Measurements from ENCODE around the gene NEUROG1. TPM values are rescaled to one million over a fixed set of nuclear protein-coding genes. Genes with fewer than 3 reads are reported as not detected.
"Not testable (repeated sequence)": the region's sequence is repeated elsewhere in the genome, so short reads cannot be mapped to it uniquely, and the experiment has no call there.

NEUROG1 gene
- total RNA-seq, 1 donor from 2014 or later: not detected

DNA sequence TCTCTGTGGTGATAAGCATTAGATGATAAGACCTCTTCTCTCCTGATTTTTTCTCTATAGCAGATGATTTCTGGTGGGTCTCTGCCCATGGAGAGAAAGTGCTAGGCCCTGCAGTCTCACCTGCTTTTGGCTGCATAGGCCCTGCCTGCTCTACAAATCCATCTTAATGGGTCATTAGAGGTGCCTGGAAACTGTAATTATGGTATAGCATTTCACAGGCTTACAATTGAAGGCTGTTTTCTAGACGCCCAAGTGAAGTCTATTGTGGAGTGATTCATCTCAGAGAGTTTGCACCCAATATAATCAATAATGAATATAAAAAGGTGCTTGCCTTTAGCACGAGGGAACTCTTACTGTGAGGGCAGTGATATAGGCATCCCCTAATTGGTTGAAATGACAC lies 33.8 kb downstream of the NEUROG1 start:
- no peak for DNase-seq (ENCODE audit: low spot score in 2 of 2)
- H3K9me3 ChIP-seq: no peaks in the 10 kb centered on the region
- no peaks in the 10 kb centered on the region for H3K27me3 ChIP-seq
- H3K27ac ChIP-seq: no peak overlapping the region
- H3K4me3 ChIP-seq: no peak overlapping the region
- H3K4me1 ChIP-seq: no peaks in the 10 kb centered on the region
- intact Hi-C loops (cut with DNase I): no loop called here
- no peaks in the 10 kb centered on the region for H3K36me3 ChIP-seq
- TF ChIP-seq, protein P1, sequence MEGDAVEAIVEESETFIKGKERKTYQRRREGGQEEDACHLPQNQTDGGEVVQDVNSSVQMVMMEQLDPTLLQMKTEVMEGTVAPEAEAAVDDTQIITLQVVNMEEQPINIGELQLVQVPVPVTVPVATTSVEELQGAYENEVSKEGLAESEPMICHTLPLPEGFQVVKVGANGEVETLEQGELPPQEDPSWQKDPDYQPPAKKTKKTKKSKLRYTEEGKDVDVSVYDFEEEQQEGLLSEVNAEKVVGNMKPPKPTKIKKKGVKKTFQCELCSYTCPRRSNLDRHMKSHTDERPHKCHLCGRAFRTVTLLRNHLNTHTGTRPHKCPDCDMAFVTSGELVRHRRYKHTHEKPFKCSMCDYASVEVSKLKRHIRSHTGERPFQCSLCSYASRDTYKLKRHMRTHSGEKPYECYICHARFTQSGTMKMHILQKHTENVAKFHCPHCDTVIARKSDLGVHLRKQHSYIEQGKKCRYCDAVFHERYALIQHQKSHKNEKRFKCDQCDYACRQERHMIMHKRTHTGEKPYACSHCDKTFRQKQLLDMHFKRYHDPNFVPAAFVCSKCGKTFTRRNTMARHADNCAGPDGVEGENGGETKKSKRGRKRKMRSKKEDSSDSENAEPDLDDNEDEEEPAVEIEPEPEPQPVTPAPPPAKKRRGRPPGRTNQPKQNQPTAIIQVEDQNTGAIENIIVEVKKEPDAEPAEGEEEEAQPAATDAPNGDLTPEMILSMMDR (IDR thresholded peaks at IDR 0.05): no peak

DNA sequence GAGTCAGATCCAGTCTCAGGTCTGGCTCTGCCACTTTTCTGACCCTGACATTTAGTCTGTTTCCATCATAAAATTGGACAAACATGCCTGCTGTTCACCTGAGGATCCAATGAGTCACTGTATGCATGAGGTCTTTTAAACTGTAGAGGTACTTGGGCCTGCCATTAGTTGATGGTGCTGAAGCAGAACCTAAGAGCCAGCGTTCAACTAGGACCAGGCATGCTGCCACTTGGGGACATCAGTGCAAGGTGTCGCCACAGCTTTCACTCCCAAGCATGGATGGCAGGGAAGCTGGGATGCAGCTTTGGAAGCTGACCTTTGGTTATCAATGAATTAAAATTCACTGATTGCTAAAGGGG lies 37.1 kb downstream of the NEUROG1 start:
- H3K4me1 ChIP-seq: peaks cover 0 to 6% of the 10 kb centered on the region in 2 donors
- no peaks in the 10 kb centered on the region for H3K9me3 ChIP-seq
- DNase-seq (ENCODE audit: low spot score in 2 of 2): no peak
- H3K4me3 ChIP-seq: no peak overlapping the region
- no peaks in the 10 kb centered on the region for H3K36me3 ChIP-seq
- no peaks in the 10 kb centered on the region for H3K27me3 ChIP-seq
- no peak overlapping the region for H3K27ac ChIP-seq
- TF ChIP-seq, protein P1 (IDR thresholded peaks at IDR 0.05): no peak
- intact Hi-C loops (cut with DNase I): loop anchor here (10.0 kb wide), 1 partner anchor 254 kb away; no protein-coding TSS in a partner anchor

- TF ChIP-seq, protein P1 (IDR thresholded peaks at IDR 0.05): no peak
- peaks cover 0 to 6% of the 10 kb centered on the region in 2 donors for H3K4me1 ChIP-seq
- no peaks in the 10 kb centered on the region for H3K9me3 ChIP-seq
- no peaks in the 10 kb centered on the region for H3K36me3 ChIP-seq
- intact Hi-C loops (cut with DNase I): loop anchor here (10.0 kb wide), 1 partner anchor 253 kb away; no protein-coding TSS in a partner anchor
- no peaks in the 10 kb centered on the region for H3K27me3 ChIP-seq
- H3K4me3 ChIP-seq: no peak overlapping the region
- no peak for DNase-seq (ENCODE audit: low spot score in 2 of 2)
- no peak overlapping the region for H3K27ac ChIP-seq
These were observed 37.7 kb downstream of the NEUROG1 start for GRCh38 chr5:135497971-135498636.

- intact Hi-C loops (cut with DNase I): loop anchor here (10.0 kb wide), 1 partner anchor 251 kb away; no protein-coding TSS in a partner anchor
- not testable (repeated sequence) for H3K9me3 ChIP-seq; H3K27ac ChIP-seq; DNase-seq (ENCODE audit: low spot score in 2 of 2); H3K4me1 ChIP-seq; H3K27me3 ChIP-seq; H3K4me3 ChIP-seq; H3K36me3 ChIP-seq
These were observed 40.2 kb downstream of the NEUROG1 start for GRCh38 chr5:135495531-135495930.

DNA sequence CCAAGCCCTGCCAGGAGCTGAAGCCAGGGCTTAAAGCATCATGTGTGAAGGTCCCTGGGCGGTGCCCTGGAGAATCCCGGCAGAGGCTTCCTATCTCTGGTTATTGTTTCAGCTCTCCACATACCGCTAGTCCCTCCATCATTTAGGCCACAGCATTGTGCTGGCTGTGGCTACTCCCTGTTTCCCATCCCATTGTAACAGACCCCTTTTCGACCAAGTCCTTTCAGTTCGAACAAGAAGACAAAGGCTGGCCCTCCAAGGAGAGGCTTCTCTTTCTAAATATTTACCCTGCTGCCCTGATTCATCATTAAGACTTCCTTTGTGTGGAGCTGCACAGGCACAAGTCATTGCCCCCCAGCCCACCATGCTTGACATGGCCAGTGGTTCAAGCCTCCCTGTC lies 41.6 kb downstream of the NEUROG1 start:
- Histone ChIP-seq H3K4me1 (peaks cover 0 to 15% of the 10 kb centered on the region in 2 donors), H3K36me3 (no peaks in the 10 kb centered on the region), H3K9me3 (no peaks in the 10 kb centered on the region), H3K4me3 (no peak overlapping the region), H3K27ac (peak overlapping the region; percentile 71 to 79), H3K27me3 (no peaks in the 10 kb centered on the region)
- no peak for DNase-seq (ENCODE audit: low spot score in 2 of 2)
- TF ChIP-seq, protein P1 (IDR thresholded peaks at IDR 0.05): no peak
- intact Hi-C loops (cut with DNase I): loop anchor here (10.0 kb wide), 1 partner anchor 249 kb away; no protein-coding TSS in a partner anchor

- TF ChIP-seq, protein P1 (IDR thresholded peaks at IDR 0.05): no peak
- intact Hi-C loops (cut with DNase I): loop anchor here (10.0 kb wide), 1 partner anchor 249 kb away; no protein-coding TSS in a partner anchor
- DNase-seq (ENCODE audit: low spot score in 2 of 2): peak in 1 of 2 donors; percentile 69
- H3K4me3 ChIP-seq: no peak overlapping the region
- no peaks in the 10 kb centered on the region for H3K9me3 ChIP-seq
- H3K4me1 ChIP-seq: peaks cover 0 to 18% of the 10 kb centered on the region in 2 donors
- H3K27me3 ChIP-seq: no peaks in the 10 kb centered on the region
- H3K36me3 ChIP-seq: no peaks in the 10 kb centered on the region
- H3K27ac ChIP-seq: peak overlapping the region; percentile 71 to 79
These were observed 42.2 kb downstream of the NEUROG1 start for GRCh38 chr5:135493406-135494180.

Data from ascending aorta (tissue), 2 donors.